ENCODE data around the gene CDC27.
"Not testable (repeated sequence)": the region's sequence is repeated elsewhere in the genome, so short reads cannot be mapped to it uniquely, and the experiment has no call there.

The CDC27 gene

DNA sequence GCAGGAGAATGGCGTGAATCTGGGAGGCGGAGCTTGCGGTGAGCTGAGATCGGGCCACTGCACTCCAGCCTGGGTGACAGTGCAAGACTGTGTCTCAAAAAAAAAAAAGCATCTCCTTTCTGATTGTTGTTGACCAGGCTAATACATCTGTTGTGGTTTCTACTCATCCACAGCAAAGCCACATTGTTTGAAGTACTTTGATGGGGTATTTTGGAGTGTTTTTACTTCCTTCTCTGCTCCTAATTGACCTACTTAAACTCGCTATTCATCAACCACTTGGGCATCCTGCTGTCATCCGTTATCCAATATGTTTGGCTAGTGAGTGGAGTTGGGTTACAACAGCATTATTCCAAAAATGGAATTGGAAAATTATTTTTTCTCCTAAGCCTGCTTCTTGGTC is 3.5 kb upstream of the CDC27 start:
- DNase-seq = no peak

DNA sequence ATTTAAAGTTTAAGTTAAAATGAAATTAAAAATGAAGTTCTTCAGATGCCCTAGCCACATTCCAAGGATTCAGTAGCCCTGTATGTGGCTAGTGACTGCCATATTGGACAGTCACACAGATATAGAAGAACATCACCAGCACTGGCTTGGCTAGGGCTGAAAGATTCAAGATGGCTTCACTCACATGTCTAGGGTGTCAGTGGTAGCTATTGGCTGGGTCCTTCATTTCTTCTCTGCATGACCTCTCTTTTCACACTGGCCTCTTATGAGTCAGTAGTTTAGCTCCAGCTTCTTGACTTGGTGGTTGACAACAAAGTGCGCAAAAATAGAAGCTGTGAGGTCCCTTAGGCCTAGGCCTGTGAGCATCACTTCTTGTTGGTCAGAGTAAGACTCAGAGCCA is 1.7 kb upstream of the CDC27 start:
- no peak for DNase-seq

DNA sequence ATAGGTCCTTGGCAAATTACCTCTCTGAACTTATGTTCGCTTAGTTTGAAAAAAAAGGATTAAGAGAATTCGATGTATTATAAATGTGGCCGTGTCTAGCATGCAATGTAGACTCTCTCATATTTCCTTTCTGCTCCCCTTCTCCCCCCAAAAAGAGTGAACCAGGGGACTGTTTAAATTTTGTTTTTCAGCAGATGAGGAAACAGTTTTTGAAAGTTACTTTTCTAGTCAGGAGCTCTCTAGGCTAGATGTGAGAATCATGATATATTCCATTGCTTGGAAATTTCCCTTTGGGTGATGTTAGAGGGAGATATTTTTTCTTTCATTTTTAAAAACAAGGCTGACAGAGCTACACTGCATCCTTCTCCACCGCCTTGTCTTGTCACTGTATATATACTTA is 1.1 kb upstream of the CDC27 start:
- DNase-seq = no peak

DNA sequence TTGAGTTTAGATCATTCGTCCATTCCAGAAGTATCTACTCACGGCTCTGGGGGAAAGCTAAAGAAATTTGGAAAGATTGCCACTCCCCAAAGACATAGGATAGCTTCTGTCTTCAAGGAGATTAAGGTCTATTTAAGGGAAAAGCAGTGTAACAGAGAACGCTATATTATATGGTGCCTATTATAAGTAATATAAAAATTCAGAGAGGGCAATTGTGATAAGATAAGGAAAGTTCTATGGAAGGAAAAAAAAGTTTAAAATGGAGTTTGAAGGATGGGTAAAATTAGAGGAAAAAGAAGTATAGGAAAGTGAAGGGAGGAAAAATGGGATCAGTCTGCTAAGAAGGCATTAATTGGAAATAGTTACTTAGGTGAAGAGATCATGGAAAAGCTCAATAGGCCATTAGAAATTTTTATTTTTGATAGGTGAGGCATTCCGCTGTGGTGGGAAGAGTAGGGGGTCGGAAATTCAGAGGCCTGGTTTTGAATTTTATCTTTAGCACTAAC is 690 bp upstream of the CDC27 start:
- no peak for DNase-seq

DNA sequence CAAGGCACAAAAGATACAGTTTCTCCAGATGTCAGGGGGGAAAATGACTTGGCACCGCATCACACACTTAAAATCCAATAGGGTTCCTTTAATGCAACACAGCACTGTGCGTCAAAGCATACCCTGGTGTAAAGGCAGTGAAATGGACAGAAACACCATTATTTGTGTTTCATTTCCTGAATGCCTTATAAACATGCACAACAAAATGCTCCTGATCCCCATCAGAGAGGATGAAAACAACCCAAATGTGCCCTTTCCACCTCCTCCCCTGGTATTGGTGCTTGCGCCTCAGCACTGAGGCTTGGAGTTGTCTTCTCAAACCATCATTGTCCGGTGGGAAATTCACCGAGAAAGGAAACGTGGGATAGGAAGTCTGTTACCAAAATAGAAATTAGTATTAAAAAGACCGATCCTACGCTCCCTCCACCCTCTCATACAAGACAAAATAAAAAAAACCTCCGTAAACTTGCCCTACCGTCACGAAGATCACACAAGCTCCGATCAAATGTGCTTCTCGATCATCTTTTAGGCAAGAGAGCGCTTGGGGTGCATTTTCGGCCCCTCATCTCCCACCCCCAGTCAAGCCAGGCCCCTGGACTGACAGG is 722 bp downstream of the CDC27 start:
- no peak for DNase-seq

DNA sequence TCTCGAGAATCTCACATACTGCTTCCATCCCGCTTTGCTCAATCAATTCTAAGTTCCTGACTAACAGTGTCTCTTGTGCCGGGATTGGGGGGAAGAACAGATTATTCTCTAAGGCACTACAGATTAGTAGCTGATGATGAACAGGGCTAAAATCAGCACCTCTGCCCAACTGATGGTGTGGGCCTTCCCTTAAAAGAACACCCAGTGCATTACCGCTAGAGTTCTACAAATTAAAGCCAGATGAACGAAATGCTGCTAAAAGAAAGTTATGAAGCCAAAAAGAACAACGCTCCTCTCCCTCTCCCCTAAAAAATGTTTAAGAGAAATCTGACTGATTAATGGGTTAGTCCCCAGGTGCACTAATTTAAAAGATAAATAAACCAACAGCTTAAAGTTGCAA is 4.4 kb downstream of the CDC27 start:
- DNase-seq = no peak

DNA sequence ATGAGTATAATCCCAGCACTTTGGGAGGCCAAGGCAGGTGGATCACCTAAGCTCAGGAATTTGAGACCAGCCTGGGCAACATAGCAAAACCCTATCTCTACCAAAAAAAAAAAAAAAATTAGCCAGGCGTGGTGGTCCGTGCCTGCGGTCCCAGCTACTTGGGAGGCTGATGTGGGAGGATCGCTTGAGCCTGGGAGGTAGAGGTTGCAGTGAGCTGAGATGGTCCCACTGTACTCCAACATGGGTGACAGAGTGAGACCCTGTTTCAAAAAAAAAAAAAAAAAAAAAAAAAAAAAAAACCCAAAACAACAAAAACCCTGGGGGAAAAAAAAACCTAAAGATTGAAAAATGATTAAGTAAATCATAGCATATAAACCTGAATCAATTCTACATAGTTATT is 8.1 kb downstream of the CDC27 start:
- DNase-seq = not testable (repeated sequence)

DNA sequence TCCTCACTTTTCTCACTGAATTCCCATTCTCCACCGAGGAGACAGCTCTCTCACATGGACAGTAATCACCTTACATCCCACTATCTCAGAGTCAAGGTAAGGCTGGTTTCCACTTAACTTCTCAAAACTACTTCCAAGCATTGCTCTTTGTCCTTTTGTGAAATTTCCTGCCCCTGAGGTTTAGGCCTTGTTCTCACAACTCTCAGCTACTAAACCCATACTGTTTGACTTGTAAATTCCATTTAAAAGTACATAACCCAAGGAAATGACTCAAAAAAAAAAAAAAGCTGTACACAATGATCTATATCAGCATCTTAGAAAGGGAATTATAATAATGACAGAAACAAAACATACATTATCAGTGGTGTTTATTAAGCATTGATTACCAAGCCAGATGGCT is 8.8 kb downstream of the CDC27 start:
- no peak for DNase-seq

DNA sequence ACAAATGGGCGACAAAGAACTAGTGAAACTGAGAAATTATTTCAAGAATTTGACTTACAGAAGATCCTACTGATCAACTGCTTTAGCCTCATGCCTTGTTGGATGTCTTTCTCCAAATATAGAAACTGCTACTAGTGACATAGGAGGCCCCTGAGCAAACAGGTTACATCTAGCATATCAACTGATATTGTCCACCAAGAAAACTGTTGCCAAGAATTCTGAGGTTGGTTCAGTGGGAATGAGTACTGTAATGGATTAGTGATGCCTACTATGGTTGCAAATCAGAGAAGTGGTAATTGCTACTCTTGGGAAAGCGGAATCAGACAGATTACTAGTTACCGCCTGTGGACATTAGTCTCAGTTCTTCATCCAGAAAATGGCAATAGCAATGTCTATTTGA is 10.0 kb downstream of the CDC27 start:
- DNase-seq = no peak

DNA sequence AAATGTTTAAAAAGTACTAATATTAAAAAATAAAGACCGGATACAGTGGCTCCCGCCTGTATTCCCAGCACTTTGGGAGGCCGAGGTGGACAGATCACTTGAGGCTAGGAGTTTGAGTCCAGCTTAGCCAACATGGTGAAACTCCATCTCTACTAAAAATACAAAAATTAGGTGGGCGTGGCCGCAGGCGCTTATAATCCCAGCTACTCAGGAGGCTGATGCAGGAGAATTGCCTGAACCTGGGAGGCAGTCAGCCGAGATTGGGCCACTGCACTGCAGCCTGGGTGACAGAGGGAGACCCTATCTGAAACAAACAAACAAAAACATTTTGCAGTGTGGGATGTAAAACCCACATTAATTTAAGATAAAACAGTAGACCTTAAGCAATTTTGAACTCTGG is 11.8 kb downstream of the CDC27 start:
- no peak for DNase-seq

DNA sequence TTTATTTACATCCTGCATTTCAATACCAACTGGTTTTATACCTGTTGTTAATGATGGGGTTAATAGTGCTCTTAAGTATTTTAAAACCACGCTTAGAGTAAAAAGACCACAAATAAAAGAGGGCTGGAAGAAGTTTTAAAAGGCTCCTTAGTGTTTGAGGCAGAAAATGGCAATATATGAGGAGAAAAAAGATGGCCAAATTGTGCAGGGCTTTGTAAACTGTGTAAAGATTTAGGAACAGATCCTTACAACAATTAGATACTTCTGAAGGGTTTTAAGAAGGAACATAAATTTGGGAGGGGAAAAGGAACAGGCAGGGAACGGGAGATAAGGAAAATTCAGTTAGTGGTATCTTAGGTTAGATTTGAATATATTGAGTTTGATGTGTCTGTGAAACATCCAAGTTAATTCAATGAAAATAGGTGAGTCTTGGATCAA is 12.7 kb downstream of the CDC27 start:
- DNase-seq = no peak

DNA sequence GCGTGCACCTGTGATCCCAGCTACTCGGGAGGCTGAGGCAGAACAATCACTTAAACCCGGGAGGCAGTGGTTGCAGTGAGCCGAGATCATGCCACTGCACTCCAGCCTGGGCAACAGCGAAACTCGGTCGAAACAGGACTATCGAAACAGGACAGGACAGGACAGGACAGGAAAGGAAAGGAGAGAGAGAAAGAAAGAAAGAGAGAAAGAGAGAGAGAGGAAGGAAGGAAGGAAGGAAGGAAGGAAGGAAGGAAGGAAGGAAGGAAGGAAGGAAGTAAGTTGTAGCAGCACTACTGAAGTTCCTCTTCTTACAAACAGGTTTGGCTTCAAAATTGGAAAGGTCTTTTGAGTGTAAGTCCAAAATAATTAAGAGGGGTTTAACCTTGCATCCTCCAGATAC is 14.3 kb downstream of the CDC27 start:
- DNase-seq = not testable (repeated sequence)

DNA sequence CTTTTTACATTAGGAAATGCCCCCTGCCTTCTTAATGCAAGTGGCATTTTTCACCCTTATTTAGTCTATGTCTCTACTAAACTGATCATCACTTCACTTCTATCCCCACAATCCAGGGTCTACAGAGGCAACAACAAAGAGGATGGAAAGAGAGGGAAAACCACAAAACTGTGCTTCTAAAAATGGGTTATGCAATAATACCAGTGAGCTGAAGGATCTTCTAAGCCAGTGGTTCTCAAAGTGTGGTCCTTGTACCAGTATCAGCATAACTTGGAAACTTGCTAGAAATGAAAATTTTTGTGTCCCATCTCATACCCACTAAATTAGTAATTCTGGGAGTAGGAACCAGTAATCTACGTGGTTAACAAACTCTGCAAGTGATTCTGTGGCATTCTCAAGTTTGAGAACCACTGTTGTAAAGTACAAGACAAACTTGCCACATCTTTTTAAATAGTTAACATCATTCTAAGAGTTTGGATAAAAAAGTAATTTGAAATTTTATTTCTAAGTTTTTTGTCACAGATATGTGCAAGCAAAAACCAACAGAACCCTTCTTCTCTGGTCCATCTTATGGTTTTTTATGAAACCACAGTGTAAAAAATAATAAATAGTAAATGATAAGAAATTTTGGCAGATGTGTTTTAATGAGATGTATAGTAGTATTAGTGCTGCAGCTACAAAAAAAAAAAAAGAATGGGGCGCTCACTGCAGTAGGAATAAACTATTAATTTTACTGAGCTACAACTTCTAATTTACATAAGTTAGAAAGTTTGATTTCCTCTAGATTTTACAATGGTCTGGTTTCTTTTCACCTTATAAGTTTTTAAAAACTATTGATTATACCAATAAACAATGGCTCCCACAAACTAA is 16.2 kb downstream of the CDC27 start:
- DNase-seq = no peak

DNA sequence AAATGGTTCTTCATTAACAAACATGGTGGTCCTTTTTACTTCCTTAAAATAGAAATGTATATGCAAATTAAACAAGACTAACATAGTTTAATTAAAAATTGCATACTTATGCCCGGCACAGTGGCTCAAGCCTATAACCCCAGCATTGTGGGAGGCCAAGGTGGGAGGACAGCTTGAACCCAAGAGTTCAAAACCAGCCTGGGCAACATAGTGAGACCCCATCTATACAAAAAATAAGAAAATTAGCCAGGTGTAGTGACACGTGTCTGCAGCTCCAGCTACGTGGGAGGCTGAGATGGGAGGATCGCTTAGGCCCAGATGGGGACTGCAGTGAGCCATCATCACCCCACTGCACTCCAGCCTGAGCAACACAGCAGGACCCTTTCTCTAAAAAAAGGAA is 18.4 kb downstream of the CDC27 start:
- DNase-seq = no peak

DNA sequence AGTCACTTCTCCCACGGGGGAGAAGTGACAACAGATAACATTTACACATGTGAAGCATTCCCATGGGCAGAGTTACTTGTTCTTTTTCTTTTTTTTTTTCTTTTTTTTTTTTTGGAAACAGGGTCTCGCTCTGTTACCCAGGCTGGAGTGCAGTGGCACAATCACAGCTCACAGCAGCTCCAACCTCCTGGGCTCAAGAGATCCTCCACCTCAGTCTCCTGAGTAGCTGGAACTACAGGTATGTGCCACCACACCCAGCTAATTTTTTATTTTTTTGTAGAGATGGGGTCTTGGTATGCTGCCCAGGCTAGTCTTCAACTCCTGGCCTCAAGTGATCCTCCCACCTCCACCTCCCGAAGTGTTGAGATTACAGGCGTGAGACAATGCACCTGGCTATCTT is 20.2 kb downstream of the CDC27 start:
- DNase-seq = not testable (repeated sequence)

DNA sequence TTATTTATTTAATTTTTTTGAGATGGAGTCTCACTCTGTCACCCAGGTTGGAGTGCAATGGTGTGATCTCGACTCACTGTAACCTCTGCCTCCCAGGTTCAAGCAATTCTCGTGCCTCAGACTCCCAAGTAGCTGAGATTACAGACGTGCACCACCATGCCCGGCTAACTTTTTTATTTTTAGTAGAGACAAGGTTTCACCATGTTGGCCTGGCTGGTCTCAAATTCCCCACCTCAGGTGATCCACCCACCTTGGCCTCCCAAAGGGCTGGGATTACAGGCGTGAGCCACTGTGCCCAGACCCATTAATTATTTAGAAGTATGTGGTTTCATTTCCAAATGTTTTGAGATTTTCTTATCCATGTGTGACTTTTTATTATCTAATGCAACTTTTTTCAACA is 22.2 kb downstream of the CDC27 start:
- DNase-seq = not testable (repeated sequence)

DNA sequence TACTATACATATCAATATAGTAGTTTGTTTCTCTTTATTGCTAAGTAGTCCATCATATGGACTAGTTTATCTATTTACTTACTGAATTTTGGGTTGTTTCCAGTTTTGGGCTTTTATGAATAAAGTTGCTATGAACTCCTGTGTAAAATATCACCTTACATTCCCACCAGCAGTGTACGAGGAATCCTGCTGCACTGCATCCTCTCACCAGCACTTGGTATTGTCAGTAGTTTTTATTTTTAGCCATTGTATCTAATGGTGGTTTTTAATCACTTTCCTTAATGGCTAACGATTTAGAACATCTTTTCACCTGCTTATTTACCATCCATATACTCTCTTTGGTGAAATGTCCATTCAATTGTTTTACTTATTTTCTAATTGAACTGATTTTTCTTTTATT is 24.0 kb downstream of the CDC27 start:
- DNase-seq = no peak

DNA sequence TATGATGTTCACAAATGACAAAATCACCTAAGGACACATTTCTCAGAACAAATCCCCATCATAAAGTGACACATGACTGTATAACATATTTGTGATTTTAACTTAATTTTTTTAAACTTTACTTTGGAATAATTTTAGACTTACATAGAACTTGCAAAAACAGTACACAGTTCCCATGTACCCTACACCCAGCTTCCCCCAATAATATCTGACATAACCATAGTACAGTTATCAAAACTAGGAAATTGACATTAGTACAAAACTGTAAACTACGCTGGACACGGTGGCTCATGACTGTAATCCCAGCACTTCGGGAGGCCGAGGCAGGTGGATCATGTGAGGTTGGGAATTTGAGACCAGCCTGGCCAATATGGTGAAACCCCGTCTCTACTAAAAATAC is 24.8 kb downstream of the CDC27 start:
- no peak for DNase-seq

DNA sequence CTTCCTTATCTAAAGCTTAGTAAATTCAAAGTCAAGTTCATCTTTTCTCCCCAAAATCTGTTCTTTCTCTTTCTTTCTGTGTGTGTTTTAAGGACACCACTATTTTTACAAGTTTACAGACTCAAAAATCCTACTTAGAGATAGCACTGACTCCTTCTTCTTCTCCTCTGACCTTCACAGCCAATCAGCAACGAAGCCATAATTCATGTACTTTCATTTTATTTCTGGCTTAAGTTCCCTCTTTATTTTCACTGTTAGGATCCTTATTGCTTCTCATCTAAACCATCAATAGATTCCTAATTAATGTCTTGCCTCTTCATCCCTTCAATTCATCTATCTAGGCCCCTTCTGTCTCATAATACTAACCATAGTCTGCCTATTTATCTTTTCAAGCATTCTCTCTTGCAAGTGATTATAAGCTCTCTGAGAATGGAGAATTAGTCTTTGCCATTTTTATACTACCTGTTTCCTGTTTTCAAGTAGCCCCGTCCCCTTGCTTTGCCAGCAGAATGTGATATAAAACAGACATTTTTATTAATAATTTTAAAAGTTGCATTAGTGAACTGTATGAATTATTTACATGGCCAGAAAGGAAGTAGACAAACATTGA is 27.0 kb downstream of the CDC27 start:
- no peak for DNase-seq

DNA sequence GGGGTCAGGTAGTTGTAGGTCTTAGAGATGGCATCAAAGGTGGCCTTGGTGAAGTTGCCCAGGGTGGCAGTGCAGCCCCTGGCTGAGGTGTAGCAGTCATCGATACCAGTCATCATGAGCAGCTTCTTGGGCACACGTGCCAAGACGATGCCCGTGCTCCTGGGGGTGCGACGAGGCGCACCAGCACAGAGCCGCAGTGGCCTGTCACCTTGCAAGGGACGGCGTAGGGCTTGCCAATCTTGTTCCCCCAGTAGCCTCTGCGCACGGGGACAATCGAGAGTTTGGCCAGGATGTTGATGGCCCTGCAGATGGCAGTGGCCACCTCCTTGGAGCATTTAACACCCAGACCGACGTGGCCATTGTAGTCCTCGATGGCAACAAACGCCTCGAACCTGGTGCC is 29.8 kb downstream of the CDC27 start:
- no peak for DNase-seq

DNA sequence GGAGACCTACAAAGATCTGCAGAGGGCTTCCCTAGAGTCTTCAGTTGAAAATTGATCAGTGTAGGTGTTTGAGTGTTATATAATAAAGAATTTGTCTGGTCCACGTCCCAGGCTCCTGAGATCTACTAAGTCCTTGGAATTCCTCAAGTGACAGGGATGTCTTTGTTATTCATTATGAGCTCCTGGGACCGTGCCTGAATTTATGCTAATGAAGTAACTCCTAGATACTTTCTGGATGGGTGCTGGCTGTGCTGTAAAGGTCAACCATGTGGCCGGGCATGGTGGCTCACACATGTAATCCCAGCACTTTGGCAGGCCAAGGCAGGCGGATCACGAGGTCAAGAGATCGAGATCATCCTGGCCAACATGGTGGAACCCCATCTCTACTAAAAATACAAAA is 43.7 kb downstream of the CDC27 start:
- no peak for DNase-seq

DNA sequence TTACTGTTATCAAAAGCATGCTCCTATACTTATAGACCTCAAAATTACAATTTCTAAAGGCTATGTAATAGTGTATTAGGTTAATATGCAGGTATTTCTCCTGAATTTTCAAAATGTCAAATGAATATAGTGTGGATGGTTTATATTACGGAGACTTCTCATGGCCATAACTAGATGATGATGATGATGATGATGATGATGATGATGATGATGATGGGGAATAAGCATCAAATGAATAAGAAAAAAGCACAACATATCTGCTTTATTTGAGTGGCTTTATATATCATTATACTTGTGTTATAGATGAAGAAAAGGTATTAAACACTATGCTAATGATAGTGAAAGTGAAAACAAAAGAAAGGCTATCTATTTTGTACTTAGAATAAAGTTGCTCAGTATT is 53.9 kb downstream of the CDC27 start:
- DNase-seq = no peak

DNA sequence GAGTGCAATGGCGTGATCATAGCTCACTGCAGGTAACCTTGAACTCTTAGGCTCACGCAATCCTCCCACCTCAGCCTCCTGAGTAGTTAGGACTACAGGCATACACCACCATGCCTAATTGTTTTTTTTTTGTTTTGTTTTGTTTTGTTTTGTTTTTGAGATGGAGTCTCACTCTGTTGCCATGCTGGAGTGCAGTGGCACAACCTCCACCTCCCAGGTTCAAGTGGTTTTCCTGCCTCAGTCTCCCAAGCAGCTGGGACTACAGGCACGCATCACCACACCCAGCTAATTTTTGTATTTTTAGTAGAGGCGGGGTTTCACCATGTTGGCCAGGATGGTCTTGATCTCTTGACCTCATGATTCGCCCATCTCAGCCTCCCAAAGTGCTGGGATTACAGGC is 54.7 kb downstream of the CDC27 start:
- not testable (repeated sequence) for DNase-seq

DNA sequence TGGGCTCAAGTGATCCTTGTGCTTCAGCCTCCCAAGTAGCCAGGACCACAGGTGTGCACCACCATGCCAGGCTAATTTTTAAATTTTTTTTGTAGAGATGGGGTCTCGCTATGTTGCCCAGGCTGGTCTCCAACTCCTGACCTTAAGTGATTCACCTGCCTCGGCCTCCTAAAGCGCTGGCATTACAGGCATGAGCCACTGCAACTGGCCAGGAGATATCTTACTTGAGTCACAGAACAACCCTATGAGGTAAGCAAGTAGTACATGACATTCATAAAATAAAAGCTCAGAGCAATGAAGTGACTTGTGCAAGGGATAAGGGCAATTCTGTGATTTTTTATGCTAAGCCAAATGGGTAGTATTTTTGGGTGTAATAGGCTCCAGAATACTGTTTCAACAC is 57.3 kb downstream of the CDC27 start:
- no peak for DNase-seq
